ENCODE data around the gene DCDC2C. TPM values are rescaled to one million over a fixed set of nuclear protein-coding genes. Genes with fewer than 3 reads are reported as not detected.

Gene DCDC2C
- total RNA-seq, 2 donors from 2014 or later = not detected

- Histone ChIP-seq H3K27me3 (ENCODE audit: control insufficient read depth, insufficient read depth, low read length, poor library complexity, severe bottlenecking) (no peaks in the 10 kb centered on the region), H3K4me3 (ENCODE audit: low read length) (no peak overlapping the region), H3K4me1 (ENCODE audit: control insufficient read depth, insufficient read depth, low read length) (peaks cover 15% of the 10 kb centered on the region), H3K9ac (ENCODE audit: extremely low read depth, low read length, poor library complexity, severe bottlenecking) (no peak overlapping the region), H3K27ac (ENCODE audit: low read depth, low read length) (no peak overlapping the region), H3K36me3 (ENCODE audit: control insufficient read depth, insufficient read depth, low read length) (no peaks in the 10 kb centered on the region), H3K9me3 (ENCODE audit: control insufficient read depth, low read length) (peaks cover 15% of the 10 kb centered on the region)
- no peak for DNase-seq
- Mint-ChIP-seq H3K36me3 (ENCODE audit: low read depth) (no peaks in the 10 kb centered on the region), H3K9me3 (peaks cover 15% of the 10 kb centered on the region), H3K27me3 (ENCODE audit: insufficient read depth) (no peaks in the 10 kb centered on the region), H3K27ac (no peak overlapping the region), H3K4me3 (no peak overlapping the region), H3K4me1 (peaks cover 18% of the 10 kb centered on the region)
- no peak for TF ChIP-seq CTCF (conservative IDR thresholded peaks at IDR 0.05)
- 83 to 87% methylated on average over 4 of the region's 4 CpGs for WGBS, 2 experiments (ENCODE audit: insufficient coverage in 1 of 2, insufficient read length in 1 of 2)
Observed at GRCh38 chr2:3876221-3876620, 172.8 kb downstream of the DCDC2C start.

DNA sequence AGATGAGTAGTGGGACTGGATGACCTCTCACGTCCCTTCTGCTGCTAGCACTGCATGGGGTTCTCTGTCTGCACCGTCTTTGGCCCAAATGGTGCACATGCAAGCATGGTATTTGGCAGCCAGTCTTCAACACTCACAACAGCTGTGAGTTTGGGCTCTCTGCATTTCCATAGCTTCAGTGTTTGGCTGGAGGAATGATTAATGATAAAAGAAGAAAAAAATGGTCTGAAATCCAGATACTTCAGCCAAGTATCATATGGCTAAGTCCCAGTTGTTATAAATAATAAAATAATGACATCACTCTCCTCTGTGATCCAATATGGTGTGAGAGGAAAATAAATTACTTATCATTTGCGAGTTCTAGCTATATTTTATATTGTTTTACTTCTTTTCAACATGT lies 173.3 kb downstream of the DCDC2C start:
- WGBS, 2 experiments (ENCODE audit: insufficient coverage in 1 of 2, insufficient read length in 1 of 2) = 71% methylated on average over 3 of the region's 3 CpGs; no CpG with 5 or more reads in 1 of the 2 experiments
- no peak overlapping the region for H3K9ac ChIP-seq (ENCODE audit: extremely low read depth, low read length, poor library complexity, severe bottlenecking)
- H3K27me3 ChIP-seq (ENCODE audit: control insufficient read depth, insufficient read depth, low read length, poor library complexity, severe bottlenecking) = no peaks in the 10 kb centered on the region
- Mint-ChIP-seq H3K4me3 (no peak overlapping the region), H3K27me3 (ENCODE audit: insufficient read depth) (no peaks in the 10 kb centered on the region), H3K27ac (no peak overlapping the region), H3K4me1 (peaks cover 18% of the 10 kb centered on the region), H3K36me3 (ENCODE audit: low read depth) (no peaks in the 10 kb centered on the region), H3K9me3 (peaks cover 12% of the 10 kb centered on the region)
- no peak for DNase-seq
- no peak overlapping the region for H3K27ac ChIP-seq (ENCODE audit: low read depth, low read length)
- no peak overlapping the region for H3K4me3 ChIP-seq (ENCODE audit: low read length)
- H3K4me1 ChIP-seq (ENCODE audit: control insufficient read depth, insufficient read depth, low read length) = peaks cover 15% of the 10 kb centered on the region
- no peaks in the 10 kb centered on the region for H3K36me3 ChIP-seq (ENCODE audit: control insufficient read depth, insufficient read depth, low read length)
- TF ChIP-seq CTCF (conservative IDR thresholded peaks at IDR 0.05) = no peak
- peaks cover 10% of the 10 kb centered on the region for H3K9me3 ChIP-seq (ENCODE audit: control insufficient read depth, low read length)

DNA sequence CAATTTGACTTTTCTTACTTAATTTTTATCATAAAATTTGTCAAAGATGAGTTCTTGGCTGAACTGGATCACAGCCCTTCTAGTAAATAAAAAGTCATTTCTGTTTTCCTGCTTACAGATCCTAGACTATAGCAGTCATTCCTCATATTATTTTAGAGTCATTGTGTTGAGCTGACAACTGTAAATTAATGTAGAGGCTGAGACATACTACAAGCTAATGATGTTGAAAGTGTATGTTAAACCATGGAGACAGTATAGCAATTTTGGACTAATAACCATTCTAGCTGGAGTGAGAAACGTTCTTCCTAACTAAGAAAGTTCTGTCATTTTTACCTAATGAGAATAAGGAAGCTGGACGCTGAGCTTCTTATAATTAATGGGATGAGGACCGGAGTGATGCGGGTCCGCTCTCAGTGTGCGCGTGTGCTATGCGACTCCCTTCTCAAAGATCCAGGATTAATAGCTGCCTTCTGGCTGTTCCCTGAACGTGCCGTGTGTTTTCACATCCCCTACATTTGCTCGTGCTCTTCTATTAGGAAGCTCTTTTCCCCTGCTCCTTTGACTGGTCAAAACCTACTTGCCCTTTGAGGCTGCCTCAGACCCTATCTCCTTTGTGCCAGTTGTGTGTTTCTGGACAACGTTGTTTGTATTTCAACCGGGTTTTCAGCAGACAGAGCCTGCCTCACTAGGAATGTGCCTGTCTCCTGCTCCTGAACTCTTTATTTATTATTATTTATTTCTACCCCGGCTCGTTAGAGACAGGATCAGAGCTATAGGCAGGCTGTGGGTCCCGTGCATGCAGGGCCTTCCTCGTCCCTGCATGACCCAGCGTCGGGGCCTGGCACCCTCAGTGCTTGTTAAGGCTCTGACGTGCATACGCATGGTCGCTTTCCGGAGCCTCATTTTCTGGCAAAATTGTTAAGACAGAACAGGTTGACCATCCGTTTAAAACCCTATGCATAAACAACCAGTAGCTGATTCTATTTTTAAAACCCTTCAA lies 182.6 kb downstream of the DCDC2C start:
- Mint-ChIP-seq H3K4me1 (no peaks in the 10 kb centered on the region), H3K4me3 (no peak overlapping the region), H3K9me3 (peaks cover 32% of the 10 kb centered on the region), H3K27me3 (ENCODE audit: insufficient read depth) (no peaks in the 10 kb centered on the region), H3K36me3 (ENCODE audit: low read depth) (no peaks in the 10 kb centered on the region), H3K27ac (no peak overlapping the region)
- Histone ChIP-seq H3K36me3 (ENCODE audit: control insufficient read depth, insufficient read depth, low read length) (no peaks in the 10 kb centered on the region), H3K27me3 (ENCODE audit: control insufficient read depth, insufficient read depth, low read length, poor library complexity, severe bottlenecking) (no peaks in the 10 kb centered on the region), H3K4me1 (ENCODE audit: control insufficient read depth, insufficient read depth, low read length) (no peaks in the 10 kb centered on the region), H3K27ac (ENCODE audit: low read depth, low read length) (no peak overlapping the region), H3K9me3 (ENCODE audit: control insufficient read depth, low read length) (no peaks in the 10 kb centered on the region), H3K9ac (ENCODE audit: extremely low read depth, low read length, poor library complexity, severe bottlenecking) (no peak overlapping the region), H3K4me3 (ENCODE audit: low read length) (no peak overlapping the region)
- no peak for TF ChIP-seq CTCF (conservative IDR thresholded peaks at IDR 0.05)
- no peak for DNase-seq
- WGBS, 2 experiments (ENCODE audit: insufficient coverage in 1 of 2, insufficient read length in 1 of 2) = 91 to 93% methylated on average over 21 to 24 of the region's 24 CpGs
